H1 (cell line): ENCODE results near the gene ISG20L2. TPM values are rescaled to one million over a fixed set of nuclear protein-coding genes. Genes with fewer than 3 reads are reported as not detected.

Experiments used
- CTCF ChIA-PET: fragments of 300-600 bp; sonication (Branson Sonifier 250); formaldehyde crosslinking; loops from one replicate; lab custom pipeline; 2021; ENCODE audit not compliant: partially characterized antibody; lab: Charles Lee
- POLR2A ChIA-PET: fragments of 300-600 bp; sonication (Branson Sonifier 250); formaldehyde crosslinking; loops from one replicate; lab custom pipeline; 2021; ENCODE audit warnings: inconsistent platforms; ENCODE audit not compliant: partially characterized antibody; lab: Charles Lee
- DNase-seq, 2 experiments: peaks; one replicate each; pipeline versions ENCODE4 v3.0.0 to v3.0.0-alpha.2; 2010 to 2022; ENCODE audit warnings: low spot score in 2 of 2, low read depth in 1 of 2, mixed read lengths in 1 of 2
- FAIRE-seq: peaks from 2 replicates; lab custom pipeline; 2011; peaks lifted over from hg19 to GRCh38; lab: Jason Lieb, UNC
- H2AFZ ChIP-seq: 2 replicates; pipeline ENCODE4 v1.8.1; 2012; ENCODE audit warnings: low read length, inconsistent platforms
- H2AK5ac ChIP-seq: 2 replicates; pipeline ENCODE4 v1.6.1; 2013; ENCODE audit warnings: low read depth, low read length
- H2BK120ac ChIP-seq: replicated peaks from 2 replicates; pipeline ENCODE3; 2013; ENCODE audit warnings: low read depth, low read length, inconsistent platforms
- H2BK12ac ChIP-seq: 2 replicates; pipeline ENCODE4 v1.6.1; 2013; ENCODE audit warnings: low read depth, low read length
- H2BK15ac ChIP-seq: 2 replicates; pipeline ENCODE4 v1.6.1; 2013; ENCODE audit warnings: low read length
- H2BK20ac ChIP-seq: 2 replicates; pipeline ENCODE4 v1.6.1; 2013; ENCODE audit warnings: low read length
- H2BK5ac ChIP-seq: 2 replicates; pipeline ENCODE4 v1.6.1; 2013; ENCODE audit warnings: low read depth, low read length
- H3K14ac ChIP-seq: 2 replicates; pipeline ENCODE4 v1.6.1; 2013; ENCODE audit warnings: inconsistent platforms; ENCODE audit not compliant: insufficient read length
- H3K18ac ChIP-seq: 2 replicates; pipeline ENCODE4 v1.6.1; 2013; ENCODE audit warnings: low read length; ENCODE audit errors: extremely low read depth
- H3K23ac ChIP-seq: 2 replicates; pipeline ENCODE4 v1.6.1; 2013; ENCODE audit warnings: inconsistent platforms; ENCODE audit not compliant: insufficient read length
- H3K23me2 ChIP-seq: 2 replicates; pipeline ENCODE4 v1.6.1; 2013; ENCODE audit warnings: low read depth, low read length
- H3K27ac ChIP-seq: 2 replicates; pipeline ENCODE4 v1.6.1; 2011; ENCODE audit warnings: low read depth, low read length, inconsistent platforms
- H3K27me3 ChIP-seq, 4 experiments: replicated peaks in 1 of 4; 1 replicate in 1 of 4; 2 replicates in 3 of 4; pipeline versions ENCODE4 v1.6.1 to v1.8.1; 2011 to 2013; ENCODE audit warnings: low read length in 3 of 4, mild to moderate bottlenecking in 3 of 4, inconsistent platforms in 2 of 4, mixed read lengths in 2 of 4, moderate library complexity in 1 of 4; ENCODE audit not compliant: control insufficient read depth in 3 of 4, insufficient read depth in 3 of 4; ENCODE audit errors: extremely low read depth in 1 of 4
- H3K36me3 ChIP-seq, 4 experiments: 2 replicates each; pipeline versions ENCODE4 v1.6.1 to v1.8.1; 2011 to 2013; ENCODE audit warnings: mild to moderate bottlenecking in 4 of 4, low read length in 3 of 4, moderate library complexity in 2 of 4, control low read depth in 1 of 4, inconsistent platforms in 1 of 4; ENCODE audit not compliant: insufficient read depth in 4 of 4, control insufficient read depth in 2 of 4
- H3K4ac ChIP-seq: replicated peaks from 2 replicates; pipeline ENCODE3; 2013; ENCODE audit warnings: low read length, low read depth, mixed read lengths, inconsistent platforms; ENCODE audit not compliant: insufficient read length
- H3K4me1 ChIP-seq, 4 experiments: replicated peaks in 1 of 4; 1 replicate in 1 of 4; 2 replicates in 3 of 4; pipeline versions ENCODE4 v1.6.1 to v1.8.1; 2011 to 2013; ENCODE audit warnings: low read length in 3 of 4, inconsistent platforms in 2 of 4, mixed read lengths in 1 of 4; ENCODE audit not compliant: insufficient read depth in 4 of 4, control insufficient read depth in 3 of 4
- H3K4me2 ChIP-seq, 2 experiments: 2 replicates each; pipeline versions ENCODE4 v1.6.1 to v1.8.1; 2011 to 2013; ENCODE audit warnings: low read depth in 2 of 2, low read length in 2 of 2, control low read depth in 1 of 2, inconsistent platforms in 1 of 2, mild to moderate bottlenecking in 1 of 2; ENCODE audit not compliant: insufficient read depth in 1 of 2
- H3K4me3 ChIP-seq, 4 experiments: fragments of 200-600, 300-600 bp in 1 of 4; sonication (generic), shearing (Covaris generic), sonication (Bioruptor Twin) in 1 of 4; 2 replicates each; pipeline versions ENCODE4 v1.5.1 to v1.8.1; 2011 to 2016; ENCODE audit warnings: low read length in 4 of 4, low read depth in 3 of 4, control low read depth in 2 of 4, inconsistent platforms in 2 of 4, mild to moderate bottlenecking in 2 of 4, mixed read lengths in 1 of 4, moderate library complexity in 1 of 4; ENCODE audit not compliant: insufficient read depth in 2 of 4; ENCODE audit errors: extremely low read depth in 1 of 4
- H3K56ac ChIP-seq: replicated peaks from 2 replicates; pipeline ENCODE3; 2013; ENCODE audit warnings: low read depth, mild to moderate bottlenecking, mixed read lengths, low read length, inconsistent platforms; ENCODE audit not compliant: insufficient read length
- H3K79me1 ChIP-seq: 2 replicates; pipeline ENCODE4 v1.6.1; 2013; ENCODE audit warnings: low read depth, low read length, control low read depth
- H3K79me2 ChIP-seq, 2 experiments: 2 replicates each; pipeline versions ENCODE4 v1.6.1 to v1.8.1; 2012 to 2013; ENCODE audit warnings: low read length in 2 of 2, mild to moderate bottlenecking in 2 of 2, inconsistent platforms in 1 of 2; ENCODE audit not compliant: insufficient read depth in 2 of 2, control insufficient read depth in 1 of 2
- H3K9ac ChIP-seq, 4 experiments: replicated peaks in 1 of 4; 1 replicate in 1 of 4; 2 replicates in 3 of 4; pipeline versions ENCODE4 v1.6.1 to v1.8.1; 2011 to 2013; ENCODE audit warnings: low read depth in 3 of 4, low read length in 3 of 4, control low read depth in 2 of 4, mild to moderate bottlenecking in 2 of 4, moderate library complexity in 2 of 4, inconsistent platforms in 1 of 4; ENCODE audit errors: extremely low read depth in 1 of 4
- H3K9me3 ChIP-seq, 2 experiments: 2 replicates each; pipeline versions ENCODE4 v1.6.1 to v1.8.1; 2012 to 2013; ENCODE audit warnings: mild to moderate bottlenecking in 2 of 2, moderate library complexity in 2 of 2, control low read depth in 1 of 2, inconsistent platforms in 1 of 2, low read depth in 1 of 2, low read length in 1 of 2, mixed read lengths in 1 of 2; ENCODE audit not compliant: insufficient read depth in 2 of 2
- H4K20me1 ChIP-seq, 2 experiments: replicated peaks in 1 of 2; 2 replicates each; pipeline versions ENCODE3 to v1.8.1; 2011 to 2013; ENCODE audit warnings: inconsistent platforms in 2 of 2, low read length in 2 of 2, mild to moderate bottlenecking in 1 of 2; ENCODE audit not compliant: insufficient read depth in 2 of 2, control insufficient read depth in 1 of 2
- H4K5ac ChIP-seq: 2 replicates; pipeline ENCODE4 v1.6.1; 2013; ENCODE audit warnings: low read length, low read depth, mixed read lengths, inconsistent platforms; ENCODE audit not compliant: insufficient read length
- H4K8ac ChIP-seq: 2 replicates; pipeline ENCODE4 v1.8.0; 2013; ENCODE audit warnings: mild to moderate bottlenecking, moderate library complexity, low read length, inconsistent platforms; ENCODE audit not compliant: insufficient read depth; ENCODE audit errors: extremely low read depth
- H4K91ac ChIP-seq: replicated peaks from 2 replicates; pipeline ENCODE3; 2013; ENCODE audit warnings: low read length, mixed read lengths, inconsistent platforms; ENCODE audit not compliant: insufficient read length
- ATF2 ChIP-seq: IDR thresholded peaks from 2 replicates; pipeline ENCODE4 v1.6.1; 2012; ENCODE audit warnings: low read length, inconsistent platforms
- CREB1 ChIP-seq: IDR thresholded peaks from 2 replicates; pipeline ENCODE4 v1.6.1; 2012; ENCODE audit warnings: inconsistent platforms
- EGR1 ChIP-seq: IDR thresholded peaks from 2 replicates; pipeline ENCODE4 v1.6.1; 2011; ENCODE audit warnings: low read depth, low read length, borderline replicate concordance
- FOSL1 ChIP-seq: IDR thresholded peaks from 2 replicates; pipeline ENCODE4 v1.6.1; 2011; ENCODE audit warnings: mild to moderate bottlenecking, low read depth, low read length, moderate library complexity; ENCODE audit not compliant: insufficient read depth
- JUND ChIP-seq: IDR thresholded peaks from 2 replicates; pipeline ENCODE4 v1.6.1; 2011; ENCODE audit warnings: mild to moderate bottlenecking, improper control_type of control experiment, low read length
- MAFK ChIP-seq: IDR thresholded peaks from 2 replicates; pipeline ENCODE4 v1.6.1; 2012; ENCODE audit warnings: low read depth, mild to moderate bottlenecking, improper control_type of control experiment, low read length
- POLR2A ChIP-seq, 2 experiments: IDR thresholded peaks; 1 replicate in 1 of 2; 2 replicates in 1 of 2; pipeline ENCODE4 v1.6.1; 2011; ENCODE audit warnings: low read depth in 2 of 2, low read length in 2 of 2, mild to moderate bottlenecking in 2 of 2; ENCODE audit errors: control extremely low read depth in 1 of 2
- RFX5 ChIP-seq: IDR thresholded peaks from 2 replicates; pipeline ENCODE4 v1.6.1; 2011; ENCODE audit warnings: low read depth, low read length, improper control_type of control experiment, borderline replicate concordance
- SP1 ChIP-seq: IDR thresholded peaks from 2 replicates; pipeline ENCODE4 v1.6.1; 2011; ENCODE audit warnings: low read depth, low read length
- TEAD4 ChIP-seq: IDR thresholded peaks from 2 replicates; pipeline ENCODE4 v1.6.1; 2012; ENCODE audit warnings: low read depth, low read length, inconsistent platforms, mixed read lengths
- WGBS, 2 experiments: shearing (Covaris generic) in 1 of 2; methylation state at CpG; one replicate each; pipeline versions ENCODE4 v1.1.6 to v1.1.7; 2013 to 2015; ENCODE audit warnings: low lambda C conversion rate in 2 of 2, mixed read lengths in 2 of 2, inconsistent platforms in 1 of 2, low coverage in 1 of 2, missing lambda C conversion rate in 1 of 2; ENCODE audit not compliant: insufficient replicate concordance in 2 of 2, insufficient coverage in 1 of 2, insufficient read length in 1 of 2; ENCODE audit errors: extremely low coverage in 1 of 2, missing lambda C conversion rate in 1 of 2; 5-methylcytosine and 5-hydroxymethylcytosine counted together
- polyA plus RNA-seq, 7 experiments: library from polyadenylated mRNA; depleted of rRNA in 3 of 7; stranded (reverse) in 5 of 7; unstranded in 2 of 7; fragments of >200 nt in 5 of 7; fragments of 200-250 nt in 2 of 7; gene quantifications; 1 replicate in 5 of 7; 2 replicates in 1 of 7; 4 replicates in 1 of 7; pipeline versions ENCODE4 v1.2.1 to v1.2.3, GENCODE V29; 2011 to 2013; ENCODE audit warnings: missing spikeins in 2 of 7, mixed read lengths in 2 of 7
- total RNA-seq: library from RNA; stranded (reverse); fragmentation: NEBNext Ultra II Directional; extraction: Animal tissue kit (Norgen Biotek cat#: 25700); gene quantifications from 2 replicates; pipeline ENCODE4 v1.2.1, GENCODE V29; 2021

The ISG20L2 gene
- total and polyA plus RNA-seq, 2 of the 8 experiments (the other 6 are each of a cell fraction or from before 2014, with no cell fraction given): 47.5 to 53.0 TPM

GRCh38 chr1:156767101-156767878 lies 38.7 kb upstream of the ISG20L2 start, which contains the start of gene PRCC:
Gene PRCC (plus strand): TSS chr1:156767535. CDS start chr1:156767772, 237 bp downstream.
- Histone ChIP-seq H2AFZ (peak within 1 kb of the TSS; percentile 54), H4K20me1 (peaks cover 10 to 18% of the 10 kb centered on the region in 2 experiments), H3K36me3 (peaks cover 0 to 8% (median 2%) of the 10 kb centered on the region in 4 experiments; a peak in 3 of 8 replicates), H3K4ac (no peak within 1 kb of the TSS), H3K4me1 (peaks cover 0 to 16% (median 6%) of the 10 kb centered on the region in 4 experiments; a peak in 5 of 7 replicates), H3K23ac (no peak within 1 kb of the TSS), H3K4me2 (peak within 1 kb of the TSS; percentile 96 to 97), H3K23me2 (peaks cover 11% of the 10 kb centered on the region), H2AK5ac (peak within 1 kb of the TSS; percentile 83; the same call in 1 of the 2 replicates), H3K4me3 (peak within 1 kb of the TSS; percentile 67 to 97 (median 86)), H3K18ac (peak within 1 kb of the TSS; percentile 72), H2BK20ac (no peak within 1 kb of the TSS), H2BK12ac (peak within 1 kb of the TSS; percentile 75; the same call in 1 of the 2 replicates), H3K14ac (no peak within 1 kb of the TSS), H3K27me3 (no peaks in the 10 kb centered on the region), H4K5ac (peak within 1 kb of the TSS; percentile 45), H3K79me1 (peaks cover 10% of the 10 kb centered on the region), H2BK120ac (no peak within 1 kb of the TSS), H3K79me2 (peaks cover 29 to 44% of the 10 kb centered on the region in 2 experiments), H4K91ac (peak within 1 kb of the TSS; percentile 4), H4K8ac (peak within 1 kb of the TSS; percentile 95; the same call in 1 of the 2 replicates), H3K27ac (peak within 1 kb of the TSS; percentile 86), H3K9me3 (no peaks in the 10 kb centered on the region), H2BK5ac (peak within 1 kb of the TSS; percentile 94), H2BK15ac (0 out of 2 replicates have a peak within 1 kb of the TSS, but pooled peaks have one; percentile 13), H3K9ac (peak within 1 kb of the TSS; percentile 91 to 96 (median 93)), H3K56ac (peak within 1 kb of the TSS; percentile 27)
- POLR2A ChIA-PET: interaction anchor here (0.6 to 8.2 kb wide), 27 partner anchors 10 to 176 kb away, joined by 3 to 121 read pairs (median 5); partner anchors contain the start of genes CRABP2, GPATCH4, HDGF and ISG20L2
- WGBS, 2 experiments: 0% methylated on average over 47 of the region's 50 CpGs; no CpG with 5 or more reads in 1 of the 2 experiments
- DNase-seq (peak; percentile 94 to 98), FAIRE-seq (peak; percentile 94)
- CTCF ChIA-PET: interaction anchor here (1.0 to 11.7 kb wide), 7 partner anchors 15 to 123 kb away, joined by 3 to 100 read pairs (median 4); partner anchors contain the start of genes ISG20L2 and METTL25B
- TF ChIP-seq CREB1 (peak; percentile 90), MAFK (no peak), SP1 (no peak; the same call in 1 of the 2 replicates), RFX5 (no peak), ATF2 (no peak), TEAD4 (no peak), EGR1 (no peak), FOSL1 (no peak), POLR2A (IDR thresholded peaks at IDR 0.05; ENCODE audit: control extremely low read depth in 1 of 2, low read depth in 2 of 2, low read length in 2 of 2) (peak in 1 of 2 experiments; percentile 74; a peak in 2 of 3 replicates), JUND (no peak; the same call in 1 of the 2 replicates)
